H1 (cell line): Measurements from ENCODE around the gene MLYCD. TPM values are rescaled to one million over a fixed set of nuclear protein-coding genes. Genes with fewer than 3 reads are reported as not detected.

Experiments
- CTCF ChIA-PET: fragments of 300-600 bp; sonication (Branson Sonifier 250); formaldehyde crosslinking; loops from one replicate; lab custom pipeline; 2021; ENCODE audit not compliant: partially characterized antibody; lab: Charles Lee
- POLR2A ChIA-PET: fragments of 300-600 bp; sonication (Branson Sonifier 250); formaldehyde crosslinking; loops from one replicate; lab custom pipeline; 2021; ENCODE audit warnings: inconsistent platforms; ENCODE audit not compliant: partially characterized antibody; lab: Charles Lee
- DNase-seq, 2 experiments: peaks; one replicate each; pipeline versions ENCODE4 v3.0.0 to v3.0.0-alpha.2; 2010 to 2022; ENCODE audit warnings: low spot score in 2 of 2, low read depth in 1 of 2, mixed read lengths in 1 of 2
- FAIRE-seq: peaks from 2 replicates; lab custom pipeline; 2011; peaks lifted over from hg19 to GRCh38; lab: Jason Lieb, UNC
- H2AFZ ChIP-seq: 2 replicates; pipeline ENCODE4 v1.8.1; 2012; ENCODE audit warnings: low read length, inconsistent platforms
- H2AK5ac ChIP-seq: 2 replicates; pipeline ENCODE4 v1.6.1; 2013; ENCODE audit warnings: low read depth, low read length
- H2BK120ac ChIP-seq: replicated peaks from 2 replicates; pipeline ENCODE3; 2013; ENCODE audit warnings: low read depth, low read length, inconsistent platforms
- H2BK12ac ChIP-seq: 2 replicates; pipeline ENCODE4 v1.6.1; 2013; ENCODE audit warnings: low read depth, low read length
- H2BK15ac ChIP-seq: 2 replicates; pipeline ENCODE4 v1.6.1; 2013; ENCODE audit warnings: low read length
- H2BK20ac ChIP-seq: 2 replicates; pipeline ENCODE4 v1.6.1; 2013; ENCODE audit warnings: low read length
- H2BK5ac ChIP-seq: 2 replicates; pipeline ENCODE4 v1.6.1; 2013; ENCODE audit warnings: low read depth, low read length
- H3K14ac ChIP-seq: 2 replicates; pipeline ENCODE4 v1.6.1; 2013; ENCODE audit warnings: inconsistent platforms; ENCODE audit not compliant: insufficient read length
- H3K18ac ChIP-seq: 2 replicates; pipeline ENCODE4 v1.6.1; 2013; ENCODE audit warnings: low read length; ENCODE audit errors: extremely low read depth
- H3K23ac ChIP-seq: 2 replicates; pipeline ENCODE4 v1.6.1; 2013; ENCODE audit warnings: inconsistent platforms; ENCODE audit not compliant: insufficient read length
- H3K23me2 ChIP-seq: 2 replicates; pipeline ENCODE4 v1.6.1; 2013; ENCODE audit warnings: low read depth, low read length
- H3K27ac ChIP-seq: 2 replicates; pipeline ENCODE4 v1.6.1; 2011; ENCODE audit warnings: low read depth, low read length, inconsistent platforms
- H3K27me3 ChIP-seq, 4 experiments: replicated peaks in 1 of 4; 1 replicate in 1 of 4; 2 replicates in 3 of 4; pipeline versions ENCODE4 v1.6.1 to v1.8.1; 2011 to 2013; ENCODE audit warnings: low read length in 3 of 4, mild to moderate bottlenecking in 3 of 4, inconsistent platforms in 2 of 4, mixed read lengths in 2 of 4, moderate library complexity in 1 of 4; ENCODE audit not compliant: control insufficient read depth in 3 of 4, insufficient read depth in 3 of 4; ENCODE audit errors: extremely low read depth in 1 of 4
- H3K36me3 ChIP-seq, 4 experiments: 2 replicates each; pipeline versions ENCODE4 v1.6.1 to v1.8.1; 2011 to 2013; ENCODE audit warnings: mild to moderate bottlenecking in 4 of 4, low read length in 3 of 4, moderate library complexity in 2 of 4, control low read depth in 1 of 4, inconsistent platforms in 1 of 4; ENCODE audit not compliant: insufficient read depth in 4 of 4, control insufficient read depth in 2 of 4
- H3K4ac ChIP-seq: replicated peaks from 2 replicates; pipeline ENCODE3; 2013; ENCODE audit warnings: low read length, low read depth, mixed read lengths, inconsistent platforms; ENCODE audit not compliant: insufficient read length
- H3K4me1 ChIP-seq, 4 experiments: replicated peaks in 1 of 4; 1 replicate in 1 of 4; 2 replicates in 3 of 4; pipeline versions ENCODE4 v1.6.1 to v1.8.1; 2011 to 2013; ENCODE audit warnings: low read length in 3 of 4, inconsistent platforms in 2 of 4, mixed read lengths in 1 of 4; ENCODE audit not compliant: insufficient read depth in 4 of 4, control insufficient read depth in 3 of 4
- H3K4me2 ChIP-seq, 2 experiments: 2 replicates each; pipeline versions ENCODE4 v1.6.1 to v1.8.1; 2011 to 2013; ENCODE audit warnings: low read depth in 2 of 2, low read length in 2 of 2, control low read depth in 1 of 2, inconsistent platforms in 1 of 2, mild to moderate bottlenecking in 1 of 2; ENCODE audit not compliant: insufficient read depth in 1 of 2
- H3K4me3 ChIP-seq, 4 experiments: fragments of 200-600, 300-600 bp in 1 of 4; sonication (generic), shearing (Covaris generic), sonication (Bioruptor Twin) in 1 of 4; 2 replicates each; pipeline versions ENCODE4 v1.5.1 to v1.8.1; 2011 to 2016; ENCODE audit warnings: low read length in 4 of 4, low read depth in 3 of 4, control low read depth in 2 of 4, inconsistent platforms in 2 of 4, mild to moderate bottlenecking in 2 of 4, mixed read lengths in 1 of 4, moderate library complexity in 1 of 4; ENCODE audit not compliant: insufficient read depth in 2 of 4; ENCODE audit errors: extremely low read depth in 1 of 4
- H3K56ac ChIP-seq: replicated peaks from 2 replicates; pipeline ENCODE3; 2013; ENCODE audit warnings: low read depth, mild to moderate bottlenecking, mixed read lengths, low read length, inconsistent platforms; ENCODE audit not compliant: insufficient read length
- H3K79me1 ChIP-seq: 2 replicates; pipeline ENCODE4 v1.6.1; 2013; ENCODE audit warnings: low read depth, low read length, control low read depth
- H3K79me2 ChIP-seq, 2 experiments: 2 replicates each; pipeline versions ENCODE4 v1.6.1 to v1.8.1; 2012 to 2013; ENCODE audit warnings: low read length in 2 of 2, mild to moderate bottlenecking in 2 of 2, inconsistent platforms in 1 of 2; ENCODE audit not compliant: insufficient read depth in 2 of 2, control insufficient read depth in 1 of 2
- H3K9ac ChIP-seq, 4 experiments: replicated peaks in 1 of 4; 1 replicate in 1 of 4; 2 replicates in 3 of 4; pipeline versions ENCODE4 v1.6.1 to v1.8.1; 2011 to 2013; ENCODE audit warnings: low read depth in 3 of 4, low read length in 3 of 4, control low read depth in 2 of 4, mild to moderate bottlenecking in 2 of 4, moderate library complexity in 2 of 4, inconsistent platforms in 1 of 4; ENCODE audit errors: extremely low read depth in 1 of 4
- H3K9me3 ChIP-seq, 2 experiments: 2 replicates each; pipeline versions ENCODE4 v1.6.1 to v1.8.1; 2012 to 2013; ENCODE audit warnings: mild to moderate bottlenecking in 2 of 2, moderate library complexity in 2 of 2, control low read depth in 1 of 2, inconsistent platforms in 1 of 2, low read depth in 1 of 2, low read length in 1 of 2, mixed read lengths in 1 of 2; ENCODE audit not compliant: insufficient read depth in 2 of 2
- H4K20me1 ChIP-seq, 2 experiments: replicated peaks in 1 of 2; 2 replicates each; pipeline versions ENCODE3 to v1.8.1; 2011 to 2013; ENCODE audit warnings: inconsistent platforms in 2 of 2, low read length in 2 of 2, mild to moderate bottlenecking in 1 of 2; ENCODE audit not compliant: insufficient read depth in 2 of 2, control insufficient read depth in 1 of 2
- H4K5ac ChIP-seq: 2 replicates; pipeline ENCODE4 v1.6.1; 2013; ENCODE audit warnings: low read length, low read depth, mixed read lengths, inconsistent platforms; ENCODE audit not compliant: insufficient read length
- H4K8ac ChIP-seq: 2 replicates; pipeline ENCODE4 v1.8.0; 2013; ENCODE audit warnings: mild to moderate bottlenecking, moderate library complexity, low read length, inconsistent platforms; ENCODE audit not compliant: insufficient read depth; ENCODE audit errors: extremely low read depth
- H4K91ac ChIP-seq: replicated peaks from 2 replicates; pipeline ENCODE3; 2013; ENCODE audit warnings: low read length, mixed read lengths, inconsistent platforms; ENCODE audit not compliant: insufficient read length
- BCL11A ChIP-seq, 2 experiments: IDR thresholded peaks; one replicate each; pipeline ENCODE4 v1.6.1; 2011; ENCODE audit warnings: low read depth in 2 of 2, low read length in 2 of 2, mild to moderate bottlenecking in 2 of 2
- BRCA1 ChIP-seq: IDR thresholded peaks from 2 replicates; pipeline ENCODE4 v1.6.1; 2012; ENCODE audit warnings: low read depth, low read length, improper control_type of control experiment
- KDM1A ChIP-seq: fragments of 200-600, 300-600 bp; sonication (generic); IDR thresholded peaks from 2 replicates; pipeline ENCODE4 v1.7.1; 2016; ENCODE audit warnings: mild to moderate bottlenecking, low read length, borderline replicate concordance
- RAD21 ChIP-seq, 2 experiments: IDR thresholded peaks in 1 of 2; conservative IDR thresholded peaks in 1 of 2; 2 replicates each; pipeline ENCODE4 v1.6.1; 2011; ENCODE audit warnings: low read depth in 2 of 2, low read length in 2 of 2, improper control_type of control experiment in 1 of 2, inconsistent platforms in 1 of 2, mild to moderate bottlenecking in 1 of 2, moderate library complexity in 1 of 2
- WGBS, 2 experiments: shearing (Covaris generic) in 1 of 2; methylation state at CpG; one replicate each; pipeline versions ENCODE4 v1.1.6 to v1.1.7; 2013 to 2015; ENCODE audit warnings: low lambda C conversion rate in 2 of 2, mixed read lengths in 2 of 2, inconsistent platforms in 1 of 2, low coverage in 1 of 2, missing lambda C conversion rate in 1 of 2; ENCODE audit not compliant: insufficient replicate concordance in 2 of 2, insufficient coverage in 1 of 2, insufficient read length in 1 of 2; ENCODE audit errors: extremely low coverage in 1 of 2, missing lambda C conversion rate in 1 of 2; 5-methylcytosine and 5-hydroxymethylcytosine counted together
- polyA plus RNA-seq, 7 experiments: library from polyadenylated mRNA; depleted of rRNA in 3 of 7; stranded (reverse) in 5 of 7; unstranded in 2 of 7; fragments of >200 nt in 5 of 7; fragments of 200-250 nt in 2 of 7; gene quantifications; 1 replicate in 5 of 7; 2 replicates in 1 of 7; 4 replicates in 1 of 7; pipeline versions ENCODE4 v1.2.1 to v1.2.3, GENCODE V29; 2011 to 2013; ENCODE audit warnings: missing spikeins in 2 of 7, mixed read lengths in 2 of 7
- total RNA-seq: library from RNA; stranded (reverse); fragmentation: NEBNext Ultra II Directional; extraction: Animal tissue kit (Norgen Biotek cat#: 25700); gene quantifications from 2 replicates; pipeline ENCODE4 v1.2.1, GENCODE V29; 2021
- TF ChIP-seq, protein P1 (sequence below), 3 experiments: IDR thresholded peaks; 1 replicate in 2 of 3; 2 replicates in 1 of 3; pipeline versions ENCODE4 v1.5.1 to v1.6.1; 2011; ENCODE audit warnings: low read length in 3 of 3, mild to moderate bottlenecking in 3 of 3, inconsistent platforms in 2 of 3, low read depth in 1 of 3, moderate library complexity in 1 of 3; ENCODE audit not compliant: insufficient read depth in 1 of 3; ENCODE audit errors: control extremely low read depth in 1 of 3

MLYCD gene
- total and polyA plus RNA-seq, 2 of the 8 experiments (the other 6 are each of a cell fraction or from before 2014, with no cell fraction given): 3.7 to 7.0 TPM

DNA sequence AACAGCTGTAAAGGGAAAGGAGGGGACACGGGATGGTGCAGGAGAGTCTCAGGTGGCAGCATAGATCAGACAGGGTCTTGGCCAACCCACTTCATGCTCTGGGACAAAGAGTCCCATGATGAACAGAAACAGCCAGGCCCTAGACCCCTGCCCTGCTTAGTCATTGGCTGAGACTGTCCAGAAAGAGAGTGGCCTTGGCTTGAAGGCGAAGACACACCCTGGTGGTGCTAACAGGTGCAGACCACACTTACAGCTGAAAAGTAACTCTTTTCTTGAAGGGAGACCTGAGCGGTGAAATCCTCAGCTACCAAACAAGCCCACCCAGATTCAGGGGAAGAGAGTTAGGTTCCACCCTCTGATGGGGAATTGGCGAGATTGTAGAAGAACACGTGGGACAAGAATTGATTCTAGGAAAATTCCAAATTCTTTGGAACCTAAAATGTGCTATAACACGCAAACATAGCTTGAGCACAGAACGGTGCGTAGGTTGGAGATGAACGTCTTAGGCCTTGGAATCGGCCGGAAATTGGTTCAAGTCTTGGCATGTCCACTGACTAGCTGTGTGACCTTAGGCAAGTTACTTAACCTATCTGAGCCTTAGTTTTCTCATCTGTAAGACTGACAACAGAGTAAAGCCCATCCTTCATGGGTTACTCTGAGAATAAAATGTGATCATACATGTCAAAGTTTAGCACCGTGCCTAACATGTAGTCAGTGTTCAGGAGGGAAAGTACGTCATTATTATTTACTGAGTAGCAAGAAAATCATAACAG lies 12.5 kb upstream of the MLYCD start:
- ChIA-PET CTCF (interaction anchor here (0.6 to 5.9 kb wide), 22 partner anchors 9 to 425 kb away, joined by 3 to 67 read pairs (median 4); no protein-coding TSS in a partner anchor), POLR2A (interaction anchor here (1.2 to 1.3 kb wide), 4 partner anchors 38 to 60 kb away, joined by 3 read pairs; no protein-coding TSS in a partner anchor)
- no peak for FAIRE-seq

More for the DNA sequence above, 12.5 kb upstream of the MLYCD start:
- peaks cover 0 to 3% of the 10 kb centered on the region in 2 experiments; a peak in 1 of 4 replicates for H3K9me3 ChIP-seq
- no peak overlapping the region for H3K4ac ChIP-seq
- no peak overlapping the region for H3K4me3 ChIP-seq
- no peak overlapping the region for H2BK120ac ChIP-seq
- no peak overlapping the region for H3K56ac ChIP-seq
- H4K5ac ChIP-seq: no peak overlapping the region
- no peaks in the 10 kb centered on the region for H3K27me3 ChIP-seq
- H2AFZ ChIP-seq: 0 out of 2 replicates have a peak overlapping the region, but pooled peaks have one; percentile 5
- no peaks in the 10 kb centered on the region for H4K20me1 ChIP-seq
- no peaks in the 10 kb centered on the region for H3K79me2 ChIP-seq
- H3K4me2 ChIP-seq: no peak overlapping the region
- WGBS, 2 experiments: 90% methylated on average over 13 of the region's 13 CpGs; no CpG with 5 or more reads in 1 of the 2 experiments
- peaks cover 0 to 3% (median 0%) of the 10 kb centered on the region in 4 experiments; a peak in 1 of 7 replicates for H3K4me1 ChIP-seq
- no peak overlapping the region for H2BK15ac ChIP-seq
- no peak overlapping the region for H2BK20ac ChIP-seq
- TF ChIP-seq, protein P1, sequence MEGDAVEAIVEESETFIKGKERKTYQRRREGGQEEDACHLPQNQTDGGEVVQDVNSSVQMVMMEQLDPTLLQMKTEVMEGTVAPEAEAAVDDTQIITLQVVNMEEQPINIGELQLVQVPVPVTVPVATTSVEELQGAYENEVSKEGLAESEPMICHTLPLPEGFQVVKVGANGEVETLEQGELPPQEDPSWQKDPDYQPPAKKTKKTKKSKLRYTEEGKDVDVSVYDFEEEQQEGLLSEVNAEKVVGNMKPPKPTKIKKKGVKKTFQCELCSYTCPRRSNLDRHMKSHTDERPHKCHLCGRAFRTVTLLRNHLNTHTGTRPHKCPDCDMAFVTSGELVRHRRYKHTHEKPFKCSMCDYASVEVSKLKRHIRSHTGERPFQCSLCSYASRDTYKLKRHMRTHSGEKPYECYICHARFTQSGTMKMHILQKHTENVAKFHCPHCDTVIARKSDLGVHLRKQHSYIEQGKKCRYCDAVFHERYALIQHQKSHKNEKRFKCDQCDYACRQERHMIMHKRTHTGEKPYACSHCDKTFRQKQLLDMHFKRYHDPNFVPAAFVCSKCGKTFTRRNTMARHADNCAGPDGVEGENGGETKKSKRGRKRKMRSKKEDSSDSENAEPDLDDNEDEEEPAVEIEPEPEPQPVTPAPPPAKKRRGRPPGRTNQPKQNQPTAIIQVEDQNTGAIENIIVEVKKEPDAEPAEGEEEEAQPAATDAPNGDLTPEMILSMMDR (IDR thresholded peaks at IDR 0.05; ENCODE audit: control extremely low read depth in 1 of 3, insufficient read depth in 1 of 3, low read depth in 1 of 3, low read length in 3 of 3): peak in 1 of 3 experiments; percentile 27; a peak in 1 of 4 replicates
- TF ChIP-seq KDM1A (peak; percentile 62; the same call in 1 of the 2 replicates), BRCA1 (no peak), RAD21 (IDR thresholded peaks at IDR 0.05 in 1 of 2, conservative IDR thresholded peaks at IDR 0.05 in 1 of 2; ENCODE audit: low read depth in 2 of 2, low read length in 2 of 2) (peak; percentile 19 to 34; a peak in 2 of 4 replicates), BCL11A (IDR thresholded peaks at IDR 0.05; ENCODE audit: low read depth in 2 of 2, low read length in 2 of 2) (no peak)
- no peak overlapping the region for H3K14ac ChIP-seq
- no peak overlapping the region for H3K9ac ChIP-seq
- no peaks in the 10 kb centered on the region for H3K23me2 ChIP-seq
- DNase-seq: no peak
- no peak overlapping the region for H3K27ac ChIP-seq
- no peak overlapping the region for H3K23ac ChIP-seq
- no peaks in the 10 kb centered on the region for H3K79me1 ChIP-seq
- H3K18ac ChIP-seq: no peak overlapping the region
- no peak overlapping the region for H4K91ac ChIP-seq
- no peaks in the 10 kb centered on the region for H3K36me3 ChIP-seq
- H2AK5ac ChIP-seq: no peak overlapping the region
- no peak overlapping the region for H2BK5ac ChIP-seq
- H2BK12ac ChIP-seq: no peak overlapping the region; the same call in 1 of the 2 replicates
- H4K8ac ChIP-seq: no peak overlapping the region
